ENCODE measurements around the gene PLSCR3.

DNA sequence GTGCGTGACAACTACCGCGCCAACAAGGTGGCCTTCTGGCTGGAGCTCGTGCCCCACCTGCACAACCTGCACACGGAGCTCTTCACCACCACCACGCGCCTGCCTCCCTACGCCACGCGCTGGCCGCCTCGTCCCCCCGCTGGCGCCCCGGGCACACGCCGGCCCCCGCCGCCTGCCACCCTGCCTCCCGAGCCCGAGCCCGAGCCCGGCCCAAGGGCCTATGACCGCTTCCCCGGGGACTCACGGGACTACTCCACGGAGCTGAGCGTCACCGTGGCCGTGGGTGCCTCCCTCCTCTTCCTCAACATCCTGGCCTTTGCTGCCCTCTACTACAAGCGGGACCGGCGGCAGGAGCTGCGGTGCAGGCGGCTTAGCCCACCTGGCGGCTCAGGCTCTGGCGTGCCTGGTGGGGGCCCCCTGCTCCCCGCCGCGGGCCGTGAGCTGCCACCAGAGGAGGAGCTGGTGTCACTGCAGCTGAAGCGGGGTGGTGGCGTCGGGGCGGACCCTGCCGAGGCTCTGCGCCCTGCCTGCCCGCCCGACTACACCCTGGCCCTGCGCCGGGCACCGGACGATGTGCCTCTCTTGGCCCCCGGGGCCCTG lies 22.8 kb upstream of the PLSCR3 start:
- TF ChIP-seq, protein P1, sequence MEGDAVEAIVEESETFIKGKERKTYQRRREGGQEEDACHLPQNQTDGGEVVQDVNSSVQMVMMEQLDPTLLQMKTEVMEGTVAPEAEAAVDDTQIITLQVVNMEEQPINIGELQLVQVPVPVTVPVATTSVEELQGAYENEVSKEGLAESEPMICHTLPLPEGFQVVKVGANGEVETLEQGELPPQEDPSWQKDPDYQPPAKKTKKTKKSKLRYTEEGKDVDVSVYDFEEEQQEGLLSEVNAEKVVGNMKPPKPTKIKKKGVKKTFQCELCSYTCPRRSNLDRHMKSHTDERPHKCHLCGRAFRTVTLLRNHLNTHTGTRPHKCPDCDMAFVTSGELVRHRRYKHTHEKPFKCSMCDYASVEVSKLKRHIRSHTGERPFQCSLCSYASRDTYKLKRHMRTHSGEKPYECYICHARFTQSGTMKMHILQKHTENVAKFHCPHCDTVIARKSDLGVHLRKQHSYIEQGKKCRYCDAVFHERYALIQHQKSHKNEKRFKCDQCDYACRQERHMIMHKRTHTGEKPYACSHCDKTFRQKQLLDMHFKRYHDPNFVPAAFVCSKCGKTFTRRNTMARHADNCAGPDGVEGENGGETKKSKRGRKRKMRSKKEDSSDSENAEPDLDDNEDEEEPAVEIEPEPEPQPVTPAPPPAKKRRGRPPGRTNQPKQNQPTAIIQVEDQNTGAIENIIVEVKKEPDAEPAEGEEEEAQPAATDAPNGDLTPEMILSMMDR (IDR thresholded peaks at IDR 0.05), result no peak
- no peak for TF ChIP-seq POLR2A (IDR thresholded peaks at IDR 0.05)

Data from right lobe of liver (tissue), 4 donors.